Stimulated activated naive CD8-positive, alpha-beta T cell treated with anti-CD3 and anti-CD28 coated beads, Interleukin-15, amount 100 ng/mL, for 72 hours (primary cell): Measurements from ENCODE around the gene TFB1M.
"Not testable (repeated sequence)": the region's sequence is repeated elsewhere in the genome, so short reads cannot be mapped to it uniquely, and the experiment has no call there.

Experiments used
- ATAC-seq: fragments of 150-1000 bp; cut with Tn5 transposase; 2 replicates; pipeline ENCODE4 v1.10.0; 2021; ENCODE audit warnings: mild to moderate bottlenecking, moderate library complexity
- DNase-seq, 2 donors: peaks; one replicate each; pipeline ENCODE4 v3.0.0; 2021 to 2022
- H3K27ac Mint-ChIP-seq, 2 donors: one replicate each; pipeline ENCODE4 v1.8.0; 2022; ENCODE audit warnings: mild to moderate bottlenecking in 2 of 2, mixed read lengths in 2 of 2, moderate library complexity in 2 of 2
- H3K27me3 Mint-ChIP-seq: one replicate; pipeline ENCODE4 v1.8.0; 2022; ENCODE audit warnings: mixed read lengths
- H3K4me1 Mint-ChIP-seq: one replicate; pipeline ENCODE4 v1.8.0; 2022; ENCODE audit warnings: mild to moderate bottlenecking, mixed read lengths
- H3K4me3 Mint-ChIP-seq, 2 donors: one replicate each; pipeline ENCODE4 v1.8.0; 2022; ENCODE audit warnings: mild to moderate bottlenecking in 2 of 2, mixed read lengths in 2 of 2, moderate library complexity in 1 of 2
- H3K9me3 Mint-ChIP-seq, 2 donors: one replicate each; pipeline ENCODE4 v1.8.0; 2022; ENCODE audit warnings: mixed read lengths in 2 of 2

The TFB1M gene

GRCh38 chr6:155339929-155340328 is 25.6 kb upstream of the TFB1M start:
- not testable (repeated sequence) for H3K27me3 Mint-ChIP-seq
- peaks cover 33% of the 10 kb centered on the region for H3K4me1 Mint-ChIP-seq

GRCh38 chr6:155338237-155338636 is 24.0 kb upstream of the TFB1M start:
- H3K4me1 Mint-ChIP-seq = peaks cover 47% of the 10 kb centered on the region
- peak overlapping the region; percentile 0 to 66 for H3K27ac Mint-ChIP-seq
- H3K27me3 Mint-ChIP-seq, DNase-seq, ATAC-seq: not testable (repeated sequence)
- peak overlapping the region; percentile 1 to 36 for H3K4me3 Mint-ChIP-seq
- H3K9me3 Mint-ChIP-seq = peaks cover 40 to 58% of the 10 kb centered on the region in 2 donors

More at GRCh38 chr6:155339929-155340328, 25.6 kb upstream of the TFB1M start:
- Mint-ChIP-seq H3K27ac (peak overlapping the region in 1 of 2 donors; percentile 58), H3K9me3 (peaks cover 40 to 67% of the 10 kb centered on the region in 2 donors)
- DNase-seq, H3K4me3 Mint-ChIP-seq, ATAC-seq: not testable (repeated sequence)

GRCh38 chr6:155335265-155335664 is 21.0 kb upstream of the TFB1M start:
- no peak overlapping the region for H3K27ac Mint-ChIP-seq
- H3K4me3 Mint-ChIP-seq = no peak overlapping the region
- ATAC-seq = no peak
- peaks cover 41 to 47% of the 10 kb centered on the region in 2 donors for H3K9me3 Mint-ChIP-seq
- DNase-seq = no peak
- H3K4me1 Mint-ChIP-seq = peaks cover 52% of the 10 kb centered on the region
- no peaks in the 10 kb centered on the region for H3K27me3 Mint-ChIP-seq

GRCh38 chr6:155334073-155334472 is 19.8 kb upstream of the TFB1M start:
- Mint-ChIP-seq H3K4me1 (peaks cover 55% of the 10 kb centered on the region), H3K27ac (peak overlapping the region in 1 of 2 donors; percentile 83), H3K9me3 (peaks cover 37% of the 10 kb centered on the region in 2 donors), H3K4me3 (peak overlapping the region in 1 of 2 donors; percentile 82)
- not testable (repeated sequence) for H3K27me3 Mint-ChIP-seq, DNase-seq, ATAC-seq

GRCh38 chr6:155333414-155333813 is 19.1 kb upstream of the TFB1M start:
- peak overlapping the region; percentile 74 to 82 for H3K4me3 Mint-ChIP-seq
- peaks cover 55% of the 10 kb centered on the region for H3K4me1 Mint-ChIP-seq
- no peaks in the 10 kb centered on the region for H3K27me3 Mint-ChIP-seq
- peaks cover 30 to 31% of the 10 kb centered on the region in 2 donors for H3K9me3 Mint-ChIP-seq
- peak overlapping the region; percentile 38 to 83 for H3K27ac Mint-ChIP-seq
- DNase-seq = no peak
- peak; percentile 64 for ATAC-seq

- Mint-ChIP-seq H3K9me3 (peaks cover 6 to 9% of the 10 kb centered on the region in 2 donors), H3K27ac (no peak overlapping the region), H3K4me1 (peaks cover 52% of the 10 kb centered on the region), H3K4me3 (no peak overlapping the region), H3K27me3 (no peaks in the 10 kb centered on the region)
- DNase-seq = no peak
- no peak for ATAC-seq
Measured at GRCh38 chr6:155330922-155331321, 16.6 kb upstream of the TFB1M start.

GRCh38 chr6:155330133-155330734 is 15.9 kb upstream of the TFB1M start:
- Mint-ChIP-seq H3K4me1 (peaks cover 52% of the 10 kb centered on the region), H3K9me3 (peaks cover 0 to 6% of the 10 kb centered on the region in 2 donors), H3K27me3 (no peaks in the 10 kb centered on the region), H3K27ac (peak overlapping the region in 1 of 2 donors; percentile 11), H3K4me3 (no peak overlapping the region)
- no peak for DNase-seq
- peak; percentile 36 for ATAC-seq

GRCh38 chr6:155329460-155330132 is 15.3 kb upstream of the TFB1M start:
- no peak overlapping the region for H3K4me3 Mint-ChIP-seq
- ATAC-seq (no peak), DNase-seq (no peak)
- H3K9me3 Mint-ChIP-seq = peaks cover 0 to 6% of the 10 kb centered on the region in 2 donors
- no peak overlapping the region for H3K27ac Mint-ChIP-seq
- peaks cover 51% of the 10 kb centered on the region for H3K4me1 Mint-ChIP-seq
- H3K27me3 Mint-ChIP-seq = no peaks in the 10 kb centered on the region

- H3K27me3 Mint-ChIP-seq = no peaks in the 10 kb centered on the region
- peak overlapping the region in 1 of 2 donors; percentile 57 for H3K27ac Mint-ChIP-seq
- no peak for DNase-seq
- H3K4me3 Mint-ChIP-seq = no peak overlapping the region
- ATAC-seq = no peak
- H3K4me1 Mint-ChIP-seq = peaks cover 43% of the 10 kb centered on the region
- peaks cover 0 to 6% of the 10 kb centered on the region in 2 donors for H3K9me3 Mint-ChIP-seq
Measured at GRCh38 chr6:155328539-155329459, 14.5 kb upstream of the TFB1M start.

GRCh38 chr6:155328074-155328538 is 13.8 kb upstream of the TFB1M start:
- Mint-ChIP-seq H3K27me3 (no peaks in the 10 kb centered on the region), H3K27ac (peak overlapping the region in 1 of 2 donors; percentile 52), H3K9me3 (peaks cover 0 to 6% of the 10 kb centered on the region in 2 donors), H3K4me1 (peaks cover 36% of the 10 kb centered on the region), H3K4me3 (no peak overlapping the region)
- peak; percentile 58 for ATAC-seq
- no peak for DNase-seq

GRCh38 chr6:155327326-155328073 is 13.2 kb upstream of the TFB1M start:
- H3K27me3 Mint-ChIP-seq = no peaks in the 10 kb centered on the region

GRCh38 chr6:155325700-155326516 is 11.6 kb upstream of the TFB1M start:
- ATAC-seq (no peak), DNase-seq (no peak)
- Mint-ChIP-seq H3K9me3 (peaks cover 0 to 6% of the 10 kb centered on the region in 2 donors), H3K27ac (peak overlapping the region in 1 of 2 donors; percentile 31), H3K4me1 (peaks cover 32% of the 10 kb centered on the region), H3K4me3 (no peak overlapping the region), H3K27me3 (no peaks in the 10 kb centered on the region)

More at GRCh38 chr6:155327326-155328073, 13.2 kb upstream of the TFB1M start:
- peaks cover 33% of the 10 kb centered on the region for H3K4me1 Mint-ChIP-seq
- ATAC-seq (peak; percentile 54), DNase-seq (peak; percentile 50 to 58)
- peaks cover 0 to 6% of the 10 kb centered on the region in 2 donors for H3K9me3 Mint-ChIP-seq
- peak overlapping the region; percentile 16 to 95 for H3K27ac Mint-ChIP-seq
- H3K4me3 Mint-ChIP-seq = peak overlapping the region; percentile 11 to 18

- no peak for DNase-seq
- Mint-ChIP-seq H3K27ac (no peak overlapping the region), H3K9me3 (peaks cover 0 to under 1% of the 10 kb centered on the region in 2 donors), H3K27me3 (no peaks in the 10 kb centered on the region), H3K4me3 (no peak overlapping the region), H3K4me1 (peaks cover 23% of the 10 kb centered on the region)
- ATAC-seq = no peak
Measured at GRCh38 chr6:155324993-155325392, 10.7 kb upstream of the TFB1M start.

GRCh38 chr6:155324172-155324571 is 9.9 kb upstream of the TFB1M start:
- H3K27me3 Mint-ChIP-seq = no peaks in the 10 kb centered on the region
- H3K27ac Mint-ChIP-seq = no peak overlapping the region
- no peak overlapping the region for H3K4me3 Mint-ChIP-seq

More at GRCh38 chr6:155324172-155324571, 9.9 kb upstream of the TFB1M start:
- no peak for DNase-seq
- no peak for ATAC-seq
- no peaks in the 10 kb centered on the region for H3K9me3 Mint-ChIP-seq
- H3K4me1 Mint-ChIP-seq = peaks cover 25% of the 10 kb centered on the region
